Measurements from ENCODE around the gene ZFP62. TPM values are rescaled to one million over a fixed set of nuclear protein-coding genes. Genes with fewer than 3 reads are reported as not detected.

Gene ZFP62
- total RNA-seq, 1 donor from 2014 or later: 62.0 TPM

- no peak for TF ChIP-seq CTCF (IDR thresholded peaks at IDR 0.05; ENCODE audit: unreplicated experiment)
- DNase-seq (ENCODE audit: low spot score, unreplicated experiment): no peak
- Mint-ChIP-seq H3K9me3 (ENCODE audit: low read depth) (no peaks in the 10 kb centered on the region), H3K27ac (peak overlapping the region; percentile 80), H3K27me3 (no peaks in the 10 kb centered on the region), H3K36me3 (ENCODE audit: insufficient read depth) (peaks cover 7% of the 10 kb centered on the region), H3K4me3 (ENCODE audit: low read depth) (peak overlapping the region; percentile 95), H3K4me1 (ENCODE audit: low read depth) (peaks cover 60% of the 10 kb centered on the region)
Measured at GRCh38 chr5:180807654-180808414, 53.2 kb downstream of the ZFP62 start.

- no peak for TF ChIP-seq CTCF (IDR thresholded peaks at IDR 0.05; ENCODE audit: unreplicated experiment)
- DNase-seq (ENCODE audit: low spot score, unreplicated experiment): no peak
- Mint-ChIP-seq H3K4me3 (ENCODE audit: low read depth) (peak overlapping the region; percentile 95), H3K27me3 (no peaks in the 10 kb centered on the region), H3K9me3 (ENCODE audit: low read depth) (no peaks in the 10 kb centered on the region), H3K4me1 (ENCODE audit: low read depth) (peaks cover 57% of the 10 kb centered on the region), H3K36me3 (ENCODE audit: insufficient read depth) (peaks cover 7% of the 10 kb centered on the region), H3K27ac (peak overlapping the region; percentile 29)
Measured at GRCh38 chr5:180807046-180807445, 54.0 kb downstream of the ZFP62 start.

- DNase-seq (ENCODE audit: low spot score, unreplicated experiment): no peak
- H3K9me3 Mint-ChIP-seq (ENCODE audit: low read depth): no peaks in the 10 kb centered on the region
- H3K4me1 Mint-ChIP-seq (ENCODE audit: low read depth): peaks cover 57% of the 10 kb centered on the region
- peaks cover 7% of the 10 kb centered on the region for H3K36me3 Mint-ChIP-seq (ENCODE audit: insufficient read depth)
- TF ChIP-seq CTCF (IDR thresholded peaks at IDR 0.05; ENCODE audit: unreplicated experiment): no peak
- peak overlapping the region; percentile 95 for H3K4me3 Mint-ChIP-seq (ENCODE audit: low read depth)
- H3K27ac Mint-ChIP-seq: no peak overlapping the region
- H3K27me3 Mint-ChIP-seq: no peaks in the 10 kb centered on the region
Measured at GRCh38 chr5:180806351-180807011, 54.6 kb downstream of the ZFP62 start.

GRCh38 chr5:180804129-180804618, 56.9 kb downstream of the ZFP62 start:
- Mint-ChIP-seq H3K4me1 (ENCODE audit: low read depth) (peaks cover 47% of the 10 kb centered on the region), H3K9me3 (ENCODE audit: low read depth) (no peaks in the 10 kb centered on the region), H3K4me3 (ENCODE audit: low read depth) (no peak overlapping the region), H3K36me3 (ENCODE audit: insufficient read depth) (peaks cover 7% of the 10 kb centered on the region), H3K27ac (no peak overlapping the region), H3K27me3 (no peaks in the 10 kb centered on the region)
- no peak for TF ChIP-seq CTCF (IDR thresholded peaks at IDR 0.05; ENCODE audit: unreplicated experiment)
- DNase-seq (ENCODE audit: low spot score, unreplicated experiment): no peak

- H3K4me3 Mint-ChIP-seq (ENCODE audit: low read depth): peak overlapping the region; percentile 69
- TF ChIP-seq CTCF (IDR thresholded peaks at IDR 0.05; ENCODE audit: unreplicated experiment): no peak
- H3K9me3 Mint-ChIP-seq (ENCODE audit: low read depth): no peaks in the 10 kb centered on the region
- no peaks in the 10 kb centered on the region for H3K27me3 Mint-ChIP-seq
- no peak for DNase-seq (ENCODE audit: low spot score, unreplicated experiment)
- peaks cover 44% of the 10 kb centered on the region for H3K4me1 Mint-ChIP-seq (ENCODE audit: low read depth)
- H3K36me3 Mint-ChIP-seq (ENCODE audit: insufficient read depth): peaks cover 7% of the 10 kb centered on the region
- H3K27ac Mint-ChIP-seq: peak overlapping the region; percentile 90
Measured at GRCh38 chr5:180803181-180804128, 57.6 kb downstream of the ZFP62 start.
